Activated CD4-positive, alpha-beta T cell treated with anti-CD3 and anti-CD28 coated beads, Interleukin-2, amount 50 U/mL, for 4 hours (primary cell): ENCODE results near the gene IMMP2L.

ENCODE experiments used
- DNase-seq, 2 experiments: peaks; one replicate each; pipeline ENCODE4 v3.0.0-alpha.2; 2020

The IMMP2L gene

GRCh38 chr7:110890101-110890500, 672.2 kb downstream of the IMMP2L start:
- DNase-seq = no peak

- DNase-seq = no peak
Observed at GRCh38 chr7:110889335-110889734, 673.0 kb downstream of the IMMP2L start.

- no peak for DNase-seq
Observed at GRCh38 chr7:110888641-110889040, 673.7 kb downstream of the IMMP2L start.

DNA sequence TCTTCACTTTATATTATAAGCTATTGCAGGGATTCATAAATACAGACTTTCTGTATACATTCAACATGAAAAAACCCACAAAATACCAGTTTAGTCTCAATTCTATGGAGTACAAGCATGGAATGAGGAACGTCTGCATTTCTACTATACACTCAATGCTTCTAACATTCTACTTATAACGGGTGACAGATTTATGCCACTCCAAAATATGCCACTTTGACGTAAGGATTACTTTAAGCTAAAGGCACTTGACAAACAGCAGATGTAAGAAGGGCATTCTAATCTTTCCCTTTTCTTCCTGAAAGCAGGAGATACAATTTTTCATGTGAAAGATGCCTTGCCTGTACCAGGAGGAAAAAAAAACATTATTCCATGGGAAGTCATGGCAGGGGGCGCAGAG, 676.8 kb downstream of the IMMP2L start:
- DNase-seq = no peak

- DNase-seq = no peak
Observed at GRCh38 chr7:110881721-110882120, 680.6 kb downstream of the IMMP2L start.

GRCh38 chr7:110880971-110881370, 681.3 kb downstream of the IMMP2L start:
- no peak for DNase-seq

DNA sequence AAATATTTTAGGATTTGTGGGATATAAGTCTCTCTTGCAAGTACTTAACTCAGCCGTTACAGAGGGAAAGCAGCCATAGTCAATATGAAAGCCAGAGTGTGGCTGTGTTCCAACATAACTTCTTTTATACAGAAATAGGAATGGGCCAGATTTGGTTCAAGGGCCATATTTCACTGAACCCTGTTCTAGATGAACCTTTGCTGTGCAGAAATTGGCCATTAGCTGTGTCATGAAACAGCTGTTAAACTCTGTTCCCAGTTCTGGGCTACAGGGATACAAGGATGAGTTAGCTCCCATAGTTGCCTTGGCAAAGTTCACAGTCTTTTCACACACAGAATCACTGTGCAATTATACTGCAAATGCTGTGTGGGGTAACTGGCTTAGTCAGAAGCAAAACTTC, 685.3 kb downstream of the IMMP2L start:
- DNase-seq = no peak

DNA sequence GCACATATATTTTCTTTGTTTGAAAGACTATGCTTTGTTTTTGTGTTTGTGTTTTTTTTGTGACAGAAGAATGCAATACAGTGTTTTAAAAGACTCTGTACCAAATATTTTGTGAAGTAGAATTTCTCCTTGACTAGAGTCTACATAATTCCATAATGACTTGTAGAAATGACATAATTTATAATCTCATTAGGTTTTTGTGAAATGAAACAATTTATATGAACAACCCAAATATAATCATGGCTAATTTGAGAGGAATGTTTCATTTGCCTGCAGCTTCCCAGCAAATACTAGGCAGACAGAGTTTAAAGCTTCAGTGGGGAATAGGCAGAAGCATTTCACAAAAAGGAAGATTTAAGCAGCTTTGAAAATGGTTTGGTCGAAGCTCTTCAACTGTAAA, 686.9 kb downstream of the IMMP2L start:
- DNase-seq = no peak

GRCh38 chr7:110871856-110872255, 690.4 kb downstream of the IMMP2L start:
- DNase-seq = no peak

DNA sequence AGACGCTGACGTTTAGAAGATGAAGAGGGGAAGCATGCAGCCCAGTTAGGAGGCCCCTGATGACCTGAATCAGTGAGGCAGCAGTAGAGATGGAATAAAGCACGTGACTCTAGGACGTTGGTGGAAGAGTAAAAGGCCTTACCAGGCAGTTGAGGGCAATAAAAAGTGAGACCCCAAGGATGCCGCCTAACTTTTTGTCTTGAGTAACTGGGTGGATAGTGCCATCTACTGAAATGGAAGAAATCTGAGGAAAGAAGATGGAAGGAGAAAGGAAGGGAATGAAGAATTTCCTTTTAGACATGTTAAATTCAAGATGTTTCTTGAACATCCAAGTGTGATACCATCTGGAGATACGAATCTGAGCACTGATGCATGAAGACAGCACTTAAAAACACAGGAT, 691.4 kb downstream of the IMMP2L start:
- DNase-seq = no peak

- no peak for DNase-seq
Observed at GRCh38 chr7:110868458-110868857, 693.8 kb downstream of the IMMP2L start.

- no peak for DNase-seq
Observed at GRCh38 chr7:110867771-110868170, 694.5 kb downstream of the IMMP2L start.

DNA sequence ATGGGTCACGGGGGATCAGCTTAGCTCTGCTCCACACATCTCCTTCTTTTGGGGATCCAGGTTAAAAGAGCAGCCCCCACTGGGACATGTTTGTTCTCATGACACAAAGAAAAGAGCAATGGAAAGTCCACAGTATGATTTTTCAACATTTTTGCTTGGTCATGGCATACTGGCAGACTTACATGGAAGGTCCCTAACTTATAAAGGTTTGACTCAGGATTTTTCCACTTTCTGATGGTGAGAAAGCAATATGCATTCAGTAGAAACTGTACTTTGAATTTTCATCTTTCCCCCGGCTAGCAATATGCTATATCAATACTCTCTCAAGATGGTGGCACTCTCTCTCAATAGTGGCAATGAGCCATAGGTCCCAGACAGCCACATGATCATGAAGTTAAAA, 699.0 kb downstream of the IMMP2L start:
- DNase-seq = no peak

DNA sequence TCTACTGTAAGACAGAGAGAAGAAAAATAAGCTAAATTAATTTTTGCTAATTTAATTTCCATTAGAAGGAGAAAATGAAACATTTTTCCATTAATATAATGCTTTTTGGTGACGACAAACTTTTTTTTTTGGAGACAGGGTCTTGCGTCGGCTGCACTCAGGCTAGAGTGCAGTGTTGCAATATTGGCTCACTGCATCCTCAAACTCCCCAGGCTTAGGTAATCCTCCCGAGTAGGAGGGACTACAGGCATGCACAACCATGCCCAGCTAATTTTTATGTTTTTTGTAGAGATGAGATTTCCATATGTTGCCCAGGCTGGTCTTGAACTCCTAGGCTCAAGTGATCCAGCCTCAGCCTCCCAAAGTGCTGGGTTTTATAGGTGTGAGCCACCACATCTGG, 701.1 kb downstream of the IMMP2L start:
- DNase-seq = no peak

GRCh38 chr7:110857106-110857505, 705.2 kb downstream of the IMMP2L start:
- no peak for DNase-seq

- DNase-seq = no peak
Observed at GRCh38 chr7:110856704-110857103, 705.6 kb downstream of the IMMP2L start.

- no peak for DNase-seq
Observed at GRCh38 chr7:110854651-110855050, 707.6 kb downstream of the IMMP2L start.

GRCh38 chr7:110854166-110854565, 708.1 kb downstream of the IMMP2L start:
- DNase-seq = no peak

DNA sequence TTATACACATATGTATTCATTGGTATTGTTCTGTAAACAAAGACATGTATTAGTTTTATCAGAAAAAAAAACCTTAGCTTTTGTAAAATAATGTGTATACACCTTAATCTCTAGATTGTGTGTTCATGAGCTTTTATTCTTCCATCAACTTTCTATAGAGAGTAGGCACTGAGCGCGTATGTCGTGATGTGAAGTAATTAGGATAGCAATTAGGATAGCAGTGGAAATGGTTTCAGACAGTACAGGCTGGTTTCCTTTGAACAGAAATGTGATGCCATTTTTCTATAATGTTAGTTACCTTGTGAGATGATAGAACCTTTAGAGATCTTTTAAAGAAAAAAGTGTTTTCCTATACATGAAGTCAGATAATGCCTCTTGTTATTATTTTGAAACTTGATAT, 709.0 kb downstream of the IMMP2L start:
- no peak for DNase-seq

DNA sequence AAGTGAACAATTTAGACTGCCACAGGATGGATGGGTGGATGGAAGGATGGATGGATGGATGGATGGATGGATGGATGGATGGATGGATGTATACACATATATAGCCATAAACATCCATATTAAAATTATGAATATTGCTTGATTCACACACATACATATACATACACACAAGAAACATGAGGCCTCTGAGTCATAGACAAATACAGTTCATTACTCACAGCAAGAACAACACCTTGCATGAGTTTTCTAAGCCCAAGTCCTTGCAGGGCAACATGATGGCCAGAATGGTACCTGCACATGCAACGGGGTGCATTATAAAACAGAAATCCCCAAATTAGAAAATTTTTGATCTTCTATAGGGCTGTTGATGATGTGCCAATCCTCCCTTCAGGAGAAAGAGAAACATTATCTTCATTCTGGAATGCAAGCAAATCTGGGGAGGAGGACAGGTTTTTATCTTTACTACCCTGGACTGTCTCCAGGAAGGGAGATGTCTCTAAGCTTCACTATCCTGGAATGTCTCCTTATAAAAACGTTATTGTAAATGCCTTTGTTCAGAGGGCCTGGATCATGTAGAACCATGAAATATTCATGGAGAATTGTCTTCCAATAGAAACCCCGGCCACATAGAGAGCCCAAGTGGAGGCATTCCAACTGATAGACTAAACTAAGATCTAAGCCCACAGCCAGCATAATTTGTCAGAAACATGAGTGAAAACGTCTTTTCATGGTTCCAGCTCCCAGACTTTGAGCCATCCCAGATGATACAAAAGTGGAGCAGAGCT, 709.9 kb downstream of the IMMP2L start:
- no peak for DNase-seq

GRCh38 chr7:110850224-110850623, 712.1 kb downstream of the IMMP2L start:
- no peak for DNase-seq

DNA sequence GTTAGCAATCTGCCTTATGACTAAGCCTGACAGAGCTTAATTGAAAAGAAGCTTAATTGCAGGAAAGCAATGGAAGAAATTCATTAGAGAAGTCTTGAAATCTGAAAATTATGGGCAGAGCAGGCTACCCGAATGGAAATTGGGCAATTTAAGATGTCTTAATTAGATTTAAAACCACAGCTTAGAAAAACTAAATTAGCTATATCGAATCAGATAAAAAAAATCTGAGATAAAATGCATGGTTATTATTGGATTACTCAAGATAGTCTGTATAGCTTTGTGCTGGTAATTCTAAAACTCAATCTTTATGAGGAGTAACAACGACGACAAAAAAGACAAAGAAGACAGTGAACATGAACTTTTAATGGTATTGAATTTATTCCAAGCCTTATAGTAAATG, 719.5 kb downstream of the IMMP2L start:
- no peak for DNase-seq

DNA sequence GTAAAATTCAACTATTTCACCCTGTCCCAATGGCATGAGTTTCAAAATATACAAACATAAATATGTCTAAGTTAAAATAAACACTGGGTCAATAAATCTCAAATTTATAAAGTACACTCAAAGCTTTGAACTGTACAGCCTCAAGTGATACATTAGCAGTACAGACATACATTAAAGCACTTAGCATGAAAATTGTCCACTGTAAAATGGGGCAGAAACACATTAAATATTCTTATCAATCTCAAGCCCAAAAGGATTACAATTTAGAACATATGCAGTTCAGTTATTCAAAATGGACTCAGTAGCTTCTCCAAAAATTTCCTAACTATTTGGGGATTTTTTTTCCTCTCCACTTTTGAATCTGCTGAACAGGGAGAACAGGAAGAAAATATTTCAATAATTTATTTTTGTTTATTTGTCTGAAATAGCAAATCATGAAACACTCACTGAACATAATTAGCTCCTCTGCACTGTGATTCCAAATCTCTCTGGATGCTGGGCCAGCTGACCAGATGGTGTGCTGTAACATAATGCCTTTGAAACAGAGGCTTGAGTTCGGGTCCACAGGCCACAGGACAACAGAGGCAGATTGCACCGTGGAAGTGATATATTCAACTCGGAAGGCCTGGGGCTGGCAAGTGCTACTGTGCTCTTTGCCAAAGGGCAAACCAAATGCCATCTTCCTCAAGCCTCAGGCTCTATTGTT, 720.3 kb downstream of the IMMP2L start:
- DNase-seq = no peak

DNA sequence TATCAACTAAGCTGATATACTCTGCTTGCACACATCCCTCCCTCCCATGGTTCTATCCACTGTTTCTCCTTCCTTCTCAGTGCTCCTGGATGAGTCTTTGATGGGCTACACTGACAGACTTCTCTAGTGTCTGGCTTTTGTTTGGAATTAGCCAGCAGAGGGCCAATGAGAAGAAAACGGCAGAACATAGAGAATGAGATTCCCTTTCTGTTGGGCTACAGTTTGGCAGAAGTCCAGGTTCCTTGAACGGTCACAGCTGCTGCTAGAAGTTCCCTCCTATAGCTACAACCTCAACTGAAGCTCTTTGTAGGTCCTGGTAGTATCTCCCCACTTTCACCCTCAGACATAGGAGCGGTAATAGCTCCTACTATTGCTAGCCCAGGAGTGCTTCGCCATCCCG, 722.4 kb downstream of the IMMP2L start:
- no peak for DNase-seq

DNA sequence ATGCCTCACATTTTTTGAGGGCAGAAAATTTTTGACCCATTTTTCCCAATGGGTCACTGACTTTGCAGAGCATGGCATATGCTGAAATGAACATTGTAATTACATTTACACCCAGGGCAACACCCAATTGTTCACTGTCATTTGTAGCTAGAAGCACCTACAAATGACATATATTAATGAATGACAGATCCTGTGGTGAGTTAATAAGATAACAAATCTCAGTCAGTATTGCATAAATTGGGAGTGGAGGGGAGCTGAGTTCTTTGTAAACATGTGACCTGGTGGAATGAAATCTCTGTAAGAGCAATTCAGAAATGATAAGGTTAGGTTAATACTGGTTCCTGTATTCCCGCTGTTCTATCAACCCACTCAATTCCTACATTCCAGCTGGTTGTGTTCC, 726.4 kb downstream of the IMMP2L start:
- DNase-seq = no peak
